Mammary epithelial cell (primary cell): Measurements from ENCODE around the gene ALDH16A1.
A peak's percentile ranks its signal among the peaks of the same experiment; 100 is the strongest.

Experiments
- EZH2 ChIP-seq: IDR thresholded peaks from 2 replicates; pipeline ENCODE4 v1.6.1; 2012; ENCODE audit warnings: low read length, inconsistent platforms, borderline replicate concordance
- TF ChIP-seq, protein P1 (sequence below), 2 donors: IDR thresholded peaks in 1 of 2; conservative IDR thresholded peaks in 1 of 2; 2 replicates each; pipeline ENCODE4 v1.5.1; 2011 to 2012; ENCODE audit warnings: inconsistent platforms in 2 of 2, low read length in 2 of 2, mild to moderate bottlenecking in 2 of 2, control low read depth in 1 of 2, low read depth in 1 of 2; ENCODE audit not compliant: insufficient read depth in 1 of 2; ENCODE audit errors: extremely low read depth in 1 of 2

DNA sequence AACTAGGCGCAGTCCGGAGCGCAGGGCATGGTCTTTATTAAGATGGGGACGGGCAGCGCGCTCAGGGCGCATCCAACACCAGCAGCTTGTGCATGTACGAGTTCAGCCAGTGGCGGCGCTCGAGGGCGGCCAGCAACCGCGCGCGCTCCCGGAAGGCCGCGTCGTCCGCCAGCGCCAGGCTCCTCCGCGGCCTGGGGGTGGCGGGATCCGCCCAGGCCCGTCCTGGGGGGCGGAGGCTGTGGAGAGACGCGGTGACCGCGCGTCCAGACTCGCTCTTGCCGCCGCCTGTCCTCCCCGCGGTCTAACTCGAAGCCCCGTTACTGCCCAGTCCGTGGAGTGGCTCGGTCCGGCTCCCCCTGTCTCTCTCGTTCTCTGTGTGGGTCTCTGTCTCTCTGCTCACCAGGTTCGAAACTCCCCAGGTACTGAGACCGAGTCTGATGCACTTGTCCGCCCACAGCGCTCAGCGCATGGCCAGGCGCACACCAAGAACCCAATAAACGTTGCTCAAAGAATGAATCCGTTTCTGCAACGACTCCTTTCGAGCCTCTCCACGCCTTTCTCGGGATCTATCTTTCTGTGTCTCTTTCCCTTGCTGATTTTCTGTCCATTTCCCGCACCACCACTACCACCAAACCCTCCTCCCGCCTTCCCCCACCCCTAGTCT is 30.5 kb upstream of the ALDH16A1 start:
- TF ChIP-seq, protein P1, sequence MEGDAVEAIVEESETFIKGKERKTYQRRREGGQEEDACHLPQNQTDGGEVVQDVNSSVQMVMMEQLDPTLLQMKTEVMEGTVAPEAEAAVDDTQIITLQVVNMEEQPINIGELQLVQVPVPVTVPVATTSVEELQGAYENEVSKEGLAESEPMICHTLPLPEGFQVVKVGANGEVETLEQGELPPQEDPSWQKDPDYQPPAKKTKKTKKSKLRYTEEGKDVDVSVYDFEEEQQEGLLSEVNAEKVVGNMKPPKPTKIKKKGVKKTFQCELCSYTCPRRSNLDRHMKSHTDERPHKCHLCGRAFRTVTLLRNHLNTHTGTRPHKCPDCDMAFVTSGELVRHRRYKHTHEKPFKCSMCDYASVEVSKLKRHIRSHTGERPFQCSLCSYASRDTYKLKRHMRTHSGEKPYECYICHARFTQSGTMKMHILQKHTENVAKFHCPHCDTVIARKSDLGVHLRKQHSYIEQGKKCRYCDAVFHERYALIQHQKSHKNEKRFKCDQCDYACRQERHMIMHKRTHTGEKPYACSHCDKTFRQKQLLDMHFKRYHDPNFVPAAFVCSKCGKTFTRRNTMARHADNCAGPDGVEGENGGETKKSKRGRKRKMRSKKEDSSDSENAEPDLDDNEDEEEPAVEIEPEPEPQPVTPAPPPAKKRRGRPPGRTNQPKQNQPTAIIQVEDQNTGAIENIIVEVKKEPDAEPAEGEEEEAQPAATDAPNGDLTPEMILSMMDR (conservative IDR thresholded peaks at IDR 0.05 in 1 of 2, IDR thresholded peaks at IDR 0.05 in 1 of 2; ENCODE audit: extremely low read depth in 1 of 2, insufficient read depth in 1 of 2, low read depth in 1 of 2, low read length in 2 of 2) = peak in 1 of 2 donors; percentile 10
- TF ChIP-seq EZH2 = peak; percentile 79
